ENCODE data around the gene PBOV1. TPM values are rescaled to one million over a fixed set of nuclear protein-coding genes. Genes with fewer than 3 reads are reported as not detected.

The PBOV1 gene
- total and polyA plus RNA-seq, 9 donors: not detected

- DNase-seq: no peak
- Histone ChIP-seq H3K27me3 (no peaks in the 10 kb centered on the region), H3K9me3 (no peaks in the 10 kb centered on the region), H3K4me1 (ENCODE audit: insufficient read depth) (peaks cover 3% of the 10 kb centered on the region), H3K4me3 (no peak overlapping the region), H3K27ac (no peak overlapping the region), H3K36me3 (no peaks in the 10 kb centered on the region)
- WGBS, 3 donors: 57 to 68% (median 68%) methylated on average over 1 of the region's 1 CpG
- TF ChIP-seq POLR2A (IDR thresholded peaks at IDR 0.05) (no peak), CTCF (IDR thresholded peaks at IDR 0.05) (no peak), EP300 (IDR thresholded peaks at IDR 0.05) (no peak)
- intact Hi-C loops (cut with DNase I): no loop called here
These were observed 30.6 kb upstream of the PBOV1 start for GRCh38 chr6:138248878-138249277.

GRCh38 chr6:138248011-138248410 lies 29.7 kb upstream of the PBOV1 start:
- H3K9me3 ChIP-seq: no peaks in the 10 kb centered on the region
- H3K27me3 ChIP-seq: no peaks in the 10 kb centered on the region
- H3K36me3 ChIP-seq: no peaks in the 10 kb centered on the region
- DNase-seq: no peak
- intact Hi-C loops (cut with DNase I): no loop called here
- H3K4me1 ChIP-seq (ENCODE audit: insufficient read depth): peaks cover 3% of the 10 kb centered on the region
- TF ChIP-seq POLR2A (IDR thresholded peaks at IDR 0.05) (no peak), EP300 (IDR thresholded peaks at IDR 0.05) (no peak), CTCF (IDR thresholded peaks at IDR 0.05) (no peak)
- 87 to 89% (median 88%) methylated on average over 7 of the region's 7 CpGs for WGBS, 3 donors
- no peak overlapping the region for H3K4me3 ChIP-seq
- H3K27ac ChIP-seq: no peak overlapping the region

GRCh38 chr6:138246650-138247440 lies 28.6 kb upstream of the PBOV1 start:
- H3K27ac ChIP-seq: no peak overlapping the region
- no peaks in the 10 kb centered on the region for H3K36me3 ChIP-seq
- WGBS, 3 donors: 84 to 90% (median 88%) methylated on average over 3 of the region's 3 CpGs
- H3K27me3 ChIP-seq: no peaks in the 10 kb centered on the region
- H3K4me3 ChIP-seq: no peak overlapping the region
- no peak for DNase-seq
- TF ChIP-seq POLR2A (IDR thresholded peaks at IDR 0.05) (no peak), CTCF (IDR thresholded peaks at IDR 0.05) (no peak), EP300 (IDR thresholded peaks at IDR 0.05) (no peak)
- peaks cover 3% of the 10 kb centered on the region for H3K4me1 ChIP-seq (ENCODE audit: insufficient read depth)
- intact Hi-C loops (cut with DNase I): no loop called here
- H3K9me3 ChIP-seq: no peaks in the 10 kb centered on the region

- Histone ChIP-seq H3K9me3 (no peaks in the 10 kb centered on the region), H3K27ac (no peak overlapping the region), H3K36me3 (no peaks in the 10 kb centered on the region), H3K4me3 (no peak overlapping the region), H3K27me3 (no peaks in the 10 kb centered on the region), H3K4me1 (ENCODE audit: insufficient read depth) (peaks cover 1% of the 10 kb centered on the region)
- no peak for DNase-seq
- intact Hi-C loops (cut with DNase I): no loop called here
- TF ChIP-seq POLR2A (IDR thresholded peaks at IDR 0.05): no peak
- no peak for TF ChIP-seq EP300 (IDR thresholded peaks at IDR 0.05)
- TF ChIP-seq CTCF (IDR thresholded peaks at IDR 0.05): no peak
- 70 to 73% (median 73%) methylated on average over 3 of the region's 3 CpGs for WGBS, 3 donors
These were observed 27.5 kb upstream of the PBOV1 start for GRCh38 chr6:138245751-138246150.
